ENCODE measurements around the gene FOXN3.
"Not testable (repeated sequence)": the region's sequence is repeated elsewhere in the genome, so short reads cannot be mapped to it uniquely, and the experiment has no call there.

The FOXN3 gene

GRCh38 chr14:89185919-89186855, 230.8 kb downstream of the FOXN3 start:
- DNase-seq = no peak

GRCh38 chr14:89184952-89185351, 232.1 kb downstream of the FOXN3 start:
- DNase-seq = peak; percentile 60

GRCh38 chr14:89182326-89182725, 234.7 kb downstream of the FOXN3 start:
- no peak for DNase-seq

GRCh38 chr14:89180546-89180945, 236.5 kb downstream of the FOXN3 start:
- no peak for DNase-seq

GRCh38 chr14:89179891-89180404, 237.1 kb downstream of the FOXN3 start:
- no peak for DNase-seq

- no peak for DNase-seq
Observed at GRCh38 chr14:89178800-89179535, 238.1 kb downstream of the FOXN3 start.

GRCh38 chr14:89178376-89178775, 238.7 kb downstream of the FOXN3 start:
- DNase-seq = no peak

- DNase-seq = no peak
Observed at GRCh38 chr14:89175881-89176799, 240.9 kb downstream of the FOXN3 start.

GRCh38 chr14:89171628-89172027, 245.4 kb downstream of the FOXN3 start:
- no peak for DNase-seq

- DNase-seq = no peak
Observed at GRCh38 chr14:89171168-89171567, 245.9 kb downstream of the FOXN3 start.

GRCh38 chr14:89167705-89168104, 249.3 kb downstream of the FOXN3 start:
- no peak for DNase-seq

- DNase-seq = no peak
Observed at GRCh38 chr14:89166633-89167032, 250.4 kb downstream of the FOXN3 start.

GRCh38 chr14:89165189-89166181, 251.5 kb downstream of the FOXN3 start:
- peak; percentile 47 for DNase-seq

- no peak for DNase-seq
Observed at GRCh38 chr14:89164168-89165073, 252.6 kb downstream of the FOXN3 start.

- DNase-seq = no peak
Observed at GRCh38 chr14:89163031-89163636, 253.9 kb downstream of the FOXN3 start.

- DNase-seq = no peak
Observed at GRCh38 chr14:89162586-89162985, 254.4 kb downstream of the FOXN3 start.

- DNase-seq = no peak
Observed at GRCh38 chr14:89160437-89160836, 256.6 kb downstream of the FOXN3 start.

- no peak for DNase-seq
Observed at GRCh38 chr14:89158701-89159100, 258.3 kb downstream of the FOXN3 start.

GRCh38 chr14:89158104-89158503, 258.9 kb downstream of the FOXN3 start:
- DNase-seq = not testable (repeated sequence)

GRCh38 chr14:89155491-89155890, 261.5 kb downstream of the FOXN3 start:
- DNase-seq = no peak

All from femur (tissue), 1 donor.